Effector memory CD8-positive, alpha-beta T cell (primary cell): Measurements from ENCODE around the gene RBP5.
A peak's percentile ranks its signal among the peaks of the same experiment; 100 is the strongest.

ENCODE experiments used
- ATAC-seq: fragments of 150-1000 bp; cut with Tn5 transposase; replicated peaks from 2 replicates; pipeline ENCODE4 v1.10.0; 2021; ENCODE audit warnings: mild to moderate bottlenecking, moderate library complexity
- DNase-seq, 3 experiments: peaks; one replicate each; pipeline ENCODE4 v3.0.0; 2021
- H3K27ac Mint-ChIP-seq, 2 donors: one replicate each; pipeline ENCODE4 v1.8.0; 2022; ENCODE audit warnings: mild to moderate bottlenecking in 2 of 2, mixed read lengths in 2 of 2, moderate library complexity in 2 of 2
- H3K27me3 Mint-ChIP-seq, 2 donors: one replicate each; pipeline ENCODE4 v1.8.0; 2022; ENCODE audit warnings: mixed read lengths in 2 of 2
- H3K36me3 Mint-ChIP-seq: one replicate; pipeline ENCODE4 v1.8.0; 2022; ENCODE audit warnings: mild to moderate bottlenecking, moderate library complexity, mixed read lengths; ENCODE audit not compliant: insufficient read depth
- H3K4me1 Mint-ChIP-seq, 2 donors: one replicate each; pipeline ENCODE4 v1.8.0; 2022; ENCODE audit warnings: low read depth in 2 of 2, mixed read lengths in 2 of 2
- H3K4me3 Mint-ChIP-seq, 2 donors: one replicate each; pipeline ENCODE4 v1.8.0; 2022; ENCODE audit warnings: mild to moderate bottlenecking in 2 of 2, mixed read lengths in 2 of 2, moderate library complexity in 2 of 2
- H3K9me3 Mint-ChIP-seq, 2 donors: one replicate each; pipeline ENCODE4 v1.8.0; 2022; ENCODE audit warnings: mixed read lengths in 2 of 2

Gene RBP5

GRCh38 chr12:7155471-7156034 is 26.9 kb upstream of the RBP5 start:
- Mint-ChIP-seq H3K27ac (no peak overlapping the region), H3K36me3 (peaks cover 56% of the 10 kb centered on the region), H3K27me3 (no peaks in the 10 kb centered on the region), H3K4me3 (no peak overlapping the region), H3K4me1 (peaks cover 0 to 4% of the 10 kb centered on the region in 2 donors), H3K9me3 (no peaks in the 10 kb centered on the region)
- ATAC-seq (no peak), DNase-seq (no peak)

GRCh38 chr12:7154901-7155470 is 26.3 kb upstream of the RBP5 start:
- ATAC-seq (no peak), DNase-seq (no peak)
- peaks cover 62% of the 10 kb centered on the region for H3K36me3 Mint-ChIP-seq
- H3K27ac Mint-ChIP-seq = no peak overlapping the region
- H3K4me1 Mint-ChIP-seq = no peaks in the 10 kb centered on the region
- no peaks in the 10 kb centered on the region for H3K27me3 Mint-ChIP-seq
- no peak overlapping the region for H3K4me3 Mint-ChIP-seq
- H3K9me3 Mint-ChIP-seq = no peaks in the 10 kb centered on the region

GRCh38 chr12:7154042-7154441 is 25.4 kb upstream of the RBP5 start:
- peaks cover 68% of the 10 kb centered on the region for H3K36me3 Mint-ChIP-seq
- no peak for DNase-seq
- no peak overlapping the region for H3K4me3 Mint-ChIP-seq
- H3K9me3 Mint-ChIP-seq = no peaks in the 10 kb centered on the region
- no peaks in the 10 kb centered on the region for H3K27me3 Mint-ChIP-seq
- peaks cover 0 to 2% of the 10 kb centered on the region in 2 donors for H3K4me1 Mint-ChIP-seq
- ATAC-seq = no peak
- H3K27ac Mint-ChIP-seq = no peak overlapping the region

GRCh38 chr12:7152818-7153217 is 24.1 kb upstream of the RBP5 start:
- Mint-ChIP-seq H3K4me1 (peaks cover 0 to 2% of the 10 kb centered on the region in 2 donors), H3K4me3 (no peak overlapping the region), H3K27me3 (no peaks in the 10 kb centered on the region), H3K36me3 (peaks cover 76% of the 10 kb centered on the region), H3K9me3 (no peaks in the 10 kb centered on the region), H3K27ac (no peak overlapping the region)
- ATAC-seq (no peak), DNase-seq (no peak)

- Mint-ChIP-seq H3K27me3 (no peaks in the 10 kb centered on the region), H3K36me3 (peaks cover 77% of the 10 kb centered on the region), H3K4me1 (peaks cover 0 to 2% of the 10 kb centered on the region in 2 donors), H3K4me3 (no peak overlapping the region), H3K9me3 (no peaks in the 10 kb centered on the region), H3K27ac (no peak overlapping the region)
- no peak for ATAC-seq
- DNase-seq = no peak
Observed at GRCh38 chr12:7151532-7151931, 22.8 kb upstream of the RBP5 start.

- no peaks in the 10 kb centered on the region for H3K27me3 Mint-ChIP-seq
- no peaks in the 10 kb centered on the region for H3K9me3 Mint-ChIP-seq
- H3K4me1 Mint-ChIP-seq = peaks cover 0 to 2% of the 10 kb centered on the region in 2 donors
- ATAC-seq (no peak), DNase-seq (no peak)
- no peak overlapping the region for H3K27ac Mint-ChIP-seq
- peaks cover 81% of the 10 kb centered on the region for H3K36me3 Mint-ChIP-seq
- no peak overlapping the region for H3K4me3 Mint-ChIP-seq
Observed at GRCh38 chr12:7150841-7151240, 22.2 kb upstream of the RBP5 start.

- Mint-ChIP-seq H3K27me3 (no peaks in the 10 kb centered on the region), H3K4me1 (peaks cover 0 to 2% of the 10 kb centered on the region in 2 donors), H3K27ac (no peak overlapping the region), H3K4me3 (no peak overlapping the region), H3K9me3 (no peaks in the 10 kb centered on the region), H3K36me3 (peaks cover 83% of the 10 kb centered on the region)
- ATAC-seq (no peak), DNase-seq (no peak)
Observed at GRCh38 chr12:7150356-7150755, 21.7 kb upstream of the RBP5 start.

- H3K4me1 Mint-ChIP-seq = peaks cover 2 to 3% of the 10 kb centered on the region in 2 donors
- ATAC-seq (no peak), DNase-seq (no peak)
- H3K4me3 Mint-ChIP-seq = no peak overlapping the region
- no peaks in the 10 kb centered on the region for H3K9me3 Mint-ChIP-seq
- peaks cover 73% of the 10 kb centered on the region for H3K36me3 Mint-ChIP-seq
- H3K27me3 Mint-ChIP-seq = no peaks in the 10 kb centered on the region
- no peak overlapping the region for H3K27ac Mint-ChIP-seq
Observed at GRCh38 chr12:7146906-7147305, 18.2 kb upstream of the RBP5 start.

GRCh38 chr12:7146228-7146627 is 17.5 kb upstream of the RBP5 start:
- Mint-ChIP-seq H3K4me1 (peaks cover 3% of the 10 kb centered on the region in 2 donors), H3K9me3 (no peaks in the 10 kb centered on the region), H3K27me3 (no peaks in the 10 kb centered on the region), H3K27ac (no peak overlapping the region), H3K4me3 (no peak overlapping the region), H3K36me3 (peaks cover 73% of the 10 kb centered on the region)
- no peak for ATAC-seq
- no peak for DNase-seq

- H3K4me3 Mint-ChIP-seq = no peak overlapping the region
- peaks cover 71% of the 10 kb centered on the region for H3K36me3 Mint-ChIP-seq
- H3K27ac Mint-ChIP-seq = peak overlapping the region in 1 of 2 donors; percentile 1
- no peaks in the 10 kb centered on the region for H3K9me3 Mint-ChIP-seq
- peaks cover 3% of the 10 kb centered on the region in 2 donors for H3K4me1 Mint-ChIP-seq
- no peak for DNase-seq
- ATAC-seq = no peak
- no peaks in the 10 kb centered on the region for H3K27me3 Mint-ChIP-seq
Observed at GRCh38 chr12:7145671-7146070, 17.0 kb upstream of the RBP5 start.

- Mint-ChIP-seq H3K27me3 (no peaks in the 10 kb centered on the region), H3K36me3 (peaks cover 72% of the 10 kb centered on the region), H3K4me3 (no peak overlapping the region), H3K27ac (peak overlapping the region in 1 of 2 donors; percentile 27), H3K4me1 (peaks cover 1 to 3% of the 10 kb centered on the region in 2 donors), H3K9me3 (no peaks in the 10 kb centered on the region)
- DNase-seq = no peak
- peak; percentile 45 for ATAC-seq
Observed at GRCh38 chr12:7144414-7145120, 15.9 kb upstream of the RBP5 start.

GRCh38 chr12:7143564-7143963 is 14.9 kb upstream of the RBP5 start:
- Mint-ChIP-seq H3K36me3 (peaks cover 69% of the 10 kb centered on the region), H3K9me3 (no peaks in the 10 kb centered on the region), H3K27ac (no peak overlapping the region), H3K27me3 (no peaks in the 10 kb centered on the region), H3K4me1 (peaks cover 3 to 4% of the 10 kb centered on the region in 2 donors), H3K4me3 (no peak overlapping the region)
- DNase-seq (no peak), ATAC-seq (no peak)

- H3K4me3 Mint-ChIP-seq = no peak overlapping the region
- DNase-seq (no peak), ATAC-seq (no peak)
- peaks cover 4 to 6% of the 10 kb centered on the region in 2 donors for H3K4me1 Mint-ChIP-seq
- H3K36me3 Mint-ChIP-seq = peaks cover 67% of the 10 kb centered on the region
- no peaks in the 10 kb centered on the region for H3K9me3 Mint-ChIP-seq
- no peak overlapping the region for H3K27ac Mint-ChIP-seq
- no peaks in the 10 kb centered on the region for H3K27me3 Mint-ChIP-seq
Observed at GRCh38 chr12:7142809-7143465, 14.2 kb upstream of the RBP5 start.
